Measurements from ENCODE around the gene LY6G5B. TPM values are rescaled to one million over a fixed set of nuclear protein-coding genes. Genes with fewer than 3 reads are reported as not detected.

The LY6G5B gene
- total RNA-seq, 4 donors from 2014 or later = 2.9 to 4.0 (median 3.2) TPM

GRCh38 chr6:31629014-31629413 is 40.8 kb upstream of the LY6G5B start:
- Histone ChIP-seq H3K27me3 (no peaks in the 10 kb centered on the region), H3K27ac (replicated peaks in 1 of 4) (no peak overlapping the region), H3K4me1 (peaks cover 0 to 5% (median 2%) of the 10 kb centered on the region in 4 donors), H3K4me3 (no peak overlapping the region), H3K9me3 (no peaks in the 10 kb centered on the region), H3K36me3 (peaks cover 78 to 100% (median 100%) of the 10 kb centered on the region in 4 donors)
- TF ChIP-seq EP300 (IDR thresholded peaks at IDR 0.05) = no peak
- no peak for TF ChIP-seq POLR2AphosphoS5 (IDR thresholded peaks at IDR 0.05)
- TF ChIP-seq POLR2A (IDR thresholded peaks at IDR 0.05; ENCODE audit: low read depth) = no peak
- TF ChIP-seq CTCF (IDR thresholded peaks at IDR 0.05) = no peak
- intact Hi-C loops (cut with DNase I) = no loop called here
- DNase-seq (ENCODE audit: extremely low spot score) = no peak
- WGBS = 84% methylated on average over 7 of the region's 7 CpGs

GRCh38 chr6:31630177-31630934 is 39.4 kb upstream of the LY6G5B start:
- WGBS = 90% methylated on average over 25 of the region's 25 CpGs
- H3K36me3 ChIP-seq = peaks cover 73 to 100% (median 100%) of the 10 kb centered on the region in 4 donors

GRCh38 chr6:31631209-31631608 is 38.6 kb upstream of the LY6G5B start:
- H3K36me3 ChIP-seq = peaks cover 73 to 100% (median 100%) of the 10 kb centered on the region in 4 donors
- WGBS = 81% methylated on average over 16 of the region's 16 CpGs
- H3K4me1 ChIP-seq = peaks cover 0 to 5% (median 2%) of the 10 kb centered on the region in 4 donors
- intact Hi-C loops (cut with DNase I) = no loop called here
- TF ChIP-seq POLR2AphosphoS5 (IDR thresholded peaks at IDR 0.05) (no peak), POLR2A (IDR thresholded peaks at IDR 0.05; ENCODE audit: low read depth) (no peak), EP300 (IDR thresholded peaks at IDR 0.05) (no peak), CTCF (IDR thresholded peaks at IDR 0.05) (no peak)
- no peak overlapping the region for H3K27ac ChIP-seq (replicated peaks in 1 of 4)
- no peaks in the 10 kb centered on the region for H3K27me3 ChIP-seq
- no peak overlapping the region for H3K4me3 ChIP-seq
- H3K9me3 ChIP-seq = no peaks in the 10 kb centered on the region
- no peak for DNase-seq (ENCODE audit: extremely low spot score)

More at GRCh38 chr6:31630177-31630934, 39.4 kb upstream of the LY6G5B start:
- intact Hi-C loops (cut with DNase I) = no loop called here
- no peak overlapping the region for H3K4me3 ChIP-seq
- H3K9me3 ChIP-seq = no peaks in the 10 kb centered on the region
- TF ChIP-seq CTCF (IDR thresholded peaks at IDR 0.05) = no peak
- no peak for TF ChIP-seq POLR2AphosphoS5 (IDR thresholded peaks at IDR 0.05)
- TF ChIP-seq POLR2A (IDR thresholded peaks at IDR 0.05; ENCODE audit: low read depth) = no peak
- TF ChIP-seq EP300 (IDR thresholded peaks at IDR 0.05) = no peak
- H3K27me3 ChIP-seq = no peaks in the 10 kb centered on the region
- H3K4me1 ChIP-seq = peaks cover 0 to 5% (median 2%) of the 10 kb centered on the region in 4 donors
- H3K27ac ChIP-seq (replicated peaks in 1 of 4) = no peak overlapping the region
- DNase-seq (ENCODE audit: extremely low spot score) = no peak

DNA sequence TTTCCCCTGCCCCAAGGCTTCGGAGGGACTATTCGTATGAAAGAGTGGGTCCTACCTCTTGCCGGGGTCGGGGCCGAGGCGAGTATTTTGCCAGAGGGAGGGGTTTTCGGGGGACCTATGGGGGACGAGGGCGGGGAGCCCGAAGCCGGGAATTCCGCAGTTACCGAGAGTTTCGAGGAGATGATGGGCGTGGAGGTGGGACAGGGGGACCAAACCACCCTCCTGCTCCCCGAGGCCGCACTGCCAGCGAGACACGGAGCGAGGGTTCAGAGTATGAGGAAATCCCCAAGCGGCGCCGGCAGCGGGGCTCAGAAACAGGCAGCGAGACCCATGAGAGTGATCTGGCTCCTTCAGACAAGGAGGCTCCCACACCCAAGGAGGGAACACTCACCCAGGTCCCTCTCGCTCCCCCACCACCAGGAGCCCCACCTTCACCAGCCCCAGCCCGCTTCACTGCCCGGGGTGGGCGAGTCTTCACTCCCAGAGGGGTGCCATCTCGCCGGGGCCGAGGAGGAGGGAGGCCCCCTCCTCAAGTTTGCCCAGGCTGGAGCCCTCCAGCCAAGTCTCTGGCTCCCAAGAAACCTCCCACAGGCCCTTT is 38.0 kb upstream of the LY6G5B start:
- intact Hi-C loops (cut with DNase I) = no loop called here

GRCh38 chr6:31632279-31632946 is 37.4 kb upstream of the LY6G5B start:
- Histone ChIP-seq H3K27me3 (no peaks in the 10 kb centered on the region), H3K4me1 (peaks cover 0 to 5% (median 2%) of the 10 kb centered on the region in 4 donors), H3K4me3 (no peak overlapping the region), H3K36me3 (peaks cover 73 to 100% (median 100%) of the 10 kb centered on the region in 4 donors), H3K9me3 (no peaks in the 10 kb centered on the region), H3K27ac (replicated peaks in 1 of 4) (peak overlapping the region in 2 of 4 donors; percentile 15 to 34)
- DNase-seq (ENCODE audit: extremely low spot score) = no peak
- no peak for TF ChIP-seq POLR2A (IDR thresholded peaks at IDR 0.05; ENCODE audit: low read depth)
- no peak for TF ChIP-seq EP300 (IDR thresholded peaks at IDR 0.05)
- TF ChIP-seq CTCF (IDR thresholded peaks at IDR 0.05) = no peak
- no peak for TF ChIP-seq POLR2AphosphoS5 (IDR thresholded peaks at IDR 0.05)
- intact Hi-C loops (cut with DNase I) = no loop called here
- WGBS = 85% methylated on average over 22 of the region's 26 CpGs

More for the DNA sequence above, 38.0 kb upstream of the LY6G5B start:
- no peak for TF ChIP-seq EP300 (IDR thresholded peaks at IDR 0.05)
- peak in 1 of 2 donors; percentile 12 for TF ChIP-seq POLR2AphosphoS5 (IDR thresholded peaks at IDR 0.05)
- H3K4me1 ChIP-seq = peaks cover 0 to 5% (median 2%) of the 10 kb centered on the region in 4 donors
- no peaks in the 10 kb centered on the region for H3K27me3 ChIP-seq
- peak overlapping the region in 1 of 4 donors; percentile 34 for H3K27ac ChIP-seq (replicated peaks in 1 of 4)
- H3K9me3 ChIP-seq = no peaks in the 10 kb centered on the region
- peaks cover 73 to 100% (median 100%) of the 10 kb centered on the region in 4 donors for H3K36me3 ChIP-seq
- no peak for DNase-seq (ENCODE audit: extremely low spot score)
- 86% methylated on average over 27 of the region's 32 CpGs for WGBS
- no peak overlapping the region for H3K4me3 ChIP-seq
